NCI-H1105 treated with DMSO at 0.1 percent for 48 hours (cell line): ENCODE data around the gene GAS7.

Experiments
- DNase-seq: peaks from one replicate; lab custom pipeline; 2025; lab: John Stamatoyannopoulos, UW

Gene GAS7

GRCh38 chr17:9887508-9887907 is 310.9 kb downstream of the GAS7 start:
- no peak for DNase-seq

GRCh38 chr17:9886141-9886930 is 312.1 kb downstream of the GAS7 start:
- DNase-seq = no peak

GRCh38 chr17:9883451-9883850 is 315.0 kb downstream of the GAS7 start:
- no peak for DNase-seq

- DNase-seq = no peak
These were observed 317.8 kb downstream of the GAS7 start for GRCh38 chr17:9880582-9880999.

- no peak for DNase-seq
These were observed 319.4 kb downstream of the GAS7 start for GRCh38 chr17:9878786-9879525.

GRCh38 chr17:9878356-9878755 is 320.1 kb downstream of the GAS7 start:
- DNase-seq = no peak

- DNase-seq = no peak
These were observed 323.0 kb downstream of the GAS7 start for GRCh38 chr17:9875441-9875840.

- no peak for DNase-seq
These were observed 323.7 kb downstream of the GAS7 start for GRCh38 chr17:9874722-9875121.

GRCh38 chr17:9872852-9873251 is 325.6 kb downstream of the GAS7 start:
- no peak for DNase-seq

GRCh38 chr17:9868552-9868951 is 329.9 kb downstream of the GAS7 start:
- DNase-seq = no peak

GRCh38 chr17:9865586-9865985 is 332.8 kb downstream of the GAS7 start:
- no peak for DNase-seq

GRCh38 chr17:9862949-9863348 is 335.5 kb downstream of the GAS7 start:
- DNase-seq = no peak

GRCh38 chr17:9862220-9862619 is 336.2 kb downstream of the GAS7 start:
- no peak for DNase-seq

GRCh38 chr17:9860851-9861250 is 337.6 kb downstream of the GAS7 start:
- DNase-seq = no peak
